Measurements from ENCODE around the gene SYT1. TPM values are rescaled to one million over a fixed set of nuclear protein-coding genes. Genes with fewer than 3 reads are reported as not detected.

The SYT1 gene
- total RNA-seq, 1 experiment from 2014 or later, result 80.9 TPM

- Histone ChIP-seq H3K4me3 (ENCODE audit: low read depth, low read length, poor library complexity, severe bottlenecking) (no peak overlapping the region), H3K27me3 (replicated peaks; ENCODE audit: insufficient read depth, low read depth, low read length, poor library complexity) (no peaks in the 10 kb centered on the region), H3K27ac (ENCODE audit: low read depth, low read length, poor library complexity, severe bottlenecking) (peak overlapping the region; percentile 74), H3K9me3 (ENCODE audit: low read depth, low read length, poor library complexity, severe bottlenecking) (no peaks in the 10 kb centered on the region), H3K36me3 (ENCODE audit: insufficient read depth, low read length, poor library complexity, severe bottlenecking) (peaks cover 4% of the 10 kb centered on the region), H3K4me1 (ENCODE audit: insufficient read depth, low read length, poor library complexity, severe bottlenecking) (peaks cover 49% of the 10 kb centered on the region)
- CTCF ChIA-PET, result no interaction called here
- TF ChIP-seq EZH2 (IDR thresholded peaks at IDR 0.05; ENCODE audit: borderline replicate concordance, low read depth, low read length, poor library complexity, severe bottlenecking), result no peak
- TF ChIP-seq CTCF (conservative IDR thresholded peaks at IDR 0.05; ENCODE audit: low read depth, low read length), result no peak
- intact Hi-C loops (cut with micrococcal nuclease; ENCODE audit: unreplicated experiment), result no loop called here
- BruUV-seq (replicated peaks), result no TSS peak
- POLR2A ChIA-PET (ENCODE audit: low non-redundant PET), result no interaction called here
- DNase-seq (ENCODE audit: low spot score), result peak; percentile 81
These were observed 52.4 kb downstream of the SYT1 start for GRCh38 chr12:78916845-78917480.

- TF ChIP-seq CTCF (conservative IDR thresholded peaks at IDR 0.05; ENCODE audit: low read depth, low read length) (no peak), EZH2 (IDR thresholded peaks at IDR 0.05; ENCODE audit: borderline replicate concordance, low read depth, low read length, poor library complexity, severe bottlenecking) (no peak)
- H3K9me3 ChIP-seq (ENCODE audit: low read depth, low read length, poor library complexity, severe bottlenecking), result no peaks in the 10 kb centered on the region
- H3K27ac ChIP-seq (ENCODE audit: low read depth, low read length, poor library complexity, severe bottlenecking), result peak overlapping the region; percentile 74
- no peaks in the 10 kb centered on the region for H3K27me3 ChIP-seq (replicated peaks; ENCODE audit: insufficient read depth, low read depth, low read length, poor library complexity)
- H3K4me1 ChIP-seq (ENCODE audit: insufficient read depth, low read length, poor library complexity, severe bottlenecking), result peaks cover 49% of the 10 kb centered on the region
- CTCF ChIA-PET, result no interaction called here
- BruUV-seq (replicated peaks), result no TSS peak
- intact Hi-C loops (cut with micrococcal nuclease; ENCODE audit: unreplicated experiment), result no loop called here
- POLR2A ChIA-PET (ENCODE audit: low non-redundant PET), result interaction anchor here (0.7 kb wide), 1 partner anchor 23 kb away, joined by 3 read pairs; no protein-coding TSS in a partner anchor
- no peak overlapping the region for H3K4me3 ChIP-seq (ENCODE audit: low read depth, low read length, poor library complexity, severe bottlenecking)
- peaks cover 4% of the 10 kb centered on the region for H3K36me3 ChIP-seq (ENCODE audit: insufficient read depth, low read length, poor library complexity, severe bottlenecking)
- DNase-seq (ENCODE audit: low spot score), result peak; percentile 71
These were observed 52.9 kb downstream of the SYT1 start for GRCh38 chr12:78917513-78917912.

- DNase-seq (ENCODE audit: low spot score), result peak; percentile 39
- no TSS peak for BruUV-seq (replicated peaks)
- Histone ChIP-seq H3K36me3 (ENCODE audit: insufficient read depth, low read length, poor library complexity, severe bottlenecking) (peaks cover 4% of the 10 kb centered on the region), H3K9me3 (ENCODE audit: low read depth, low read length, poor library complexity, severe bottlenecking) (no peaks in the 10 kb centered on the region), H3K4me1 (ENCODE audit: insufficient read depth, low read length, poor library complexity, severe bottlenecking) (peaks cover 51% of the 10 kb centered on the region), H3K27ac (ENCODE audit: low read depth, low read length, poor library complexity, severe bottlenecking) (peak overlapping the region; percentile 74), H3K27me3 (replicated peaks; ENCODE audit: insufficient read depth, low read depth, low read length, poor library complexity) (no peaks in the 10 kb centered on the region), H3K4me3 (ENCODE audit: low read depth, low read length, poor library complexity, severe bottlenecking) (no peak overlapping the region)
- TF ChIP-seq EZH2 (IDR thresholded peaks at IDR 0.05; ENCODE audit: borderline replicate concordance, low read depth, low read length, poor library complexity, severe bottlenecking), result no peak
- TF ChIP-seq CTCF (conservative IDR thresholded peaks at IDR 0.05; ENCODE audit: low read depth, low read length), result no peak
- ChIA-PET CTCF (no interaction called here), POLR2A (ENCODE audit: low non-redundant PET) (no interaction called here)
- intact Hi-C loops (cut with micrococcal nuclease; ENCODE audit: unreplicated experiment), result no loop called here
These were observed 53.7 kb downstream of the SYT1 start for GRCh38 chr12:78918268-78918667.

Measured in A673 (cell line).